ENCODE data around the gene SDC3.

- TF ChIP-seq, protein P1, sequence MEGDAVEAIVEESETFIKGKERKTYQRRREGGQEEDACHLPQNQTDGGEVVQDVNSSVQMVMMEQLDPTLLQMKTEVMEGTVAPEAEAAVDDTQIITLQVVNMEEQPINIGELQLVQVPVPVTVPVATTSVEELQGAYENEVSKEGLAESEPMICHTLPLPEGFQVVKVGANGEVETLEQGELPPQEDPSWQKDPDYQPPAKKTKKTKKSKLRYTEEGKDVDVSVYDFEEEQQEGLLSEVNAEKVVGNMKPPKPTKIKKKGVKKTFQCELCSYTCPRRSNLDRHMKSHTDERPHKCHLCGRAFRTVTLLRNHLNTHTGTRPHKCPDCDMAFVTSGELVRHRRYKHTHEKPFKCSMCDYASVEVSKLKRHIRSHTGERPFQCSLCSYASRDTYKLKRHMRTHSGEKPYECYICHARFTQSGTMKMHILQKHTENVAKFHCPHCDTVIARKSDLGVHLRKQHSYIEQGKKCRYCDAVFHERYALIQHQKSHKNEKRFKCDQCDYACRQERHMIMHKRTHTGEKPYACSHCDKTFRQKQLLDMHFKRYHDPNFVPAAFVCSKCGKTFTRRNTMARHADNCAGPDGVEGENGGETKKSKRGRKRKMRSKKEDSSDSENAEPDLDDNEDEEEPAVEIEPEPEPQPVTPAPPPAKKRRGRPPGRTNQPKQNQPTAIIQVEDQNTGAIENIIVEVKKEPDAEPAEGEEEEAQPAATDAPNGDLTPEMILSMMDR (IDR thresholded peaks at IDR 0.05; ENCODE audit: low read depth, low read length), result no peak
- TF ChIP-seq EZH2phosphoT487 (IDR thresholded peaks at IDR 0.05; ENCODE audit: low read depth), result no peak
These were observed 7.5 kb downstream of the SDC3 start for GRCh38 chr1:30900931-30901560.

All from OCI-LY3 (cell line).